ENCODE data around the gene UBR4.

Gene UBR4

GRCh38 chr1:19066874-19067181 is 143.2 kb downstream of the UBR4 start:
- TF ChIP-seq CTCF (IDR thresholded peaks at IDR 0.05; ENCODE audit: low read depth, low read length, missing control alignments) = no peak
- H3K4me3 ChIP-seq (replicated peaks; ENCODE audit: low read depth, low read length) = no peak overlapping the region
- no peak for DNase-seq (ENCODE audit: extremely low read depth, low read depth)

GRCh38 chr1:19066248-19066873 is 143.7 kb downstream of the UBR4 start:
- no peak for DNase-seq (ENCODE audit: extremely low read depth, low read depth)
- no peak overlapping the region for H3K4me3 ChIP-seq (replicated peaks; ENCODE audit: low read depth, low read length)
- no peak for TF ChIP-seq CTCF (IDR thresholded peaks at IDR 0.05; ENCODE audit: low read depth, low read length, missing control alignments)

- no peak for TF ChIP-seq CTCF (IDR thresholded peaks at IDR 0.05; ENCODE audit: low read depth, low read length, missing control alignments)
- no peak for DNase-seq (ENCODE audit: extremely low read depth, low read depth)
- H3K4me3 ChIP-seq (replicated peaks; ENCODE audit: low read depth, low read length) = no peak overlapping the region
These were observed 144.4 kb downstream of the UBR4 start for GRCh38 chr1:19065526-19066247.

GRCh38 chr1:19064906-19065450 is 145.1 kb downstream of the UBR4 start:
- no peak for DNase-seq (ENCODE audit: extremely low read depth, low read depth)
- no peak overlapping the region for H3K4me3 ChIP-seq (replicated peaks; ENCODE audit: low read depth, low read length)
- TF ChIP-seq CTCF (IDR thresholded peaks at IDR 0.05; ENCODE audit: low read depth, low read length, missing control alignments) = no peak

GRCh38 chr1:19063122-19063521 is 146.9 kb downstream of the UBR4 start:
- no peak for DNase-seq (ENCODE audit: extremely low read depth, low read depth)
- H3K4me3 ChIP-seq (replicated peaks; ENCODE audit: low read depth, low read length) = no peak overlapping the region
- TF ChIP-seq CTCF (IDR thresholded peaks at IDR 0.05; ENCODE audit: low read depth, low read length, missing control alignments) = no peak

GRCh38 chr1:19062258-19063029 is 147.6 kb downstream of the UBR4 start:
- TF ChIP-seq CTCF (IDR thresholded peaks at IDR 0.05; ENCODE audit: low read depth, low read length, missing control alignments) = no peak
- no peak overlapping the region for H3K4me3 ChIP-seq (replicated peaks; ENCODE audit: low read depth, low read length)
- no peak for DNase-seq (ENCODE audit: extremely low read depth, low read depth)
